HG03196 (cell line): Measurements from ENCODE around the gene SPTBN1.
A peak's percentile ranks its signal among the peaks of the same experiment; 100 is the strongest.
"Not testable (repeated sequence)": the region's sequence is repeated elsewhere in the genome, so short reads cannot be mapped to it uniquely, and the experiment has no call there.

Source experiments
- ATAC-seq: cut with Tn5 transposase; IDR thresholded peaks from one replicate; pipeline ENCODE4 v1.9.1; 2021; ENCODE audit not compliant: unreplicated experiment

SPTBN1 gene

DNA sequence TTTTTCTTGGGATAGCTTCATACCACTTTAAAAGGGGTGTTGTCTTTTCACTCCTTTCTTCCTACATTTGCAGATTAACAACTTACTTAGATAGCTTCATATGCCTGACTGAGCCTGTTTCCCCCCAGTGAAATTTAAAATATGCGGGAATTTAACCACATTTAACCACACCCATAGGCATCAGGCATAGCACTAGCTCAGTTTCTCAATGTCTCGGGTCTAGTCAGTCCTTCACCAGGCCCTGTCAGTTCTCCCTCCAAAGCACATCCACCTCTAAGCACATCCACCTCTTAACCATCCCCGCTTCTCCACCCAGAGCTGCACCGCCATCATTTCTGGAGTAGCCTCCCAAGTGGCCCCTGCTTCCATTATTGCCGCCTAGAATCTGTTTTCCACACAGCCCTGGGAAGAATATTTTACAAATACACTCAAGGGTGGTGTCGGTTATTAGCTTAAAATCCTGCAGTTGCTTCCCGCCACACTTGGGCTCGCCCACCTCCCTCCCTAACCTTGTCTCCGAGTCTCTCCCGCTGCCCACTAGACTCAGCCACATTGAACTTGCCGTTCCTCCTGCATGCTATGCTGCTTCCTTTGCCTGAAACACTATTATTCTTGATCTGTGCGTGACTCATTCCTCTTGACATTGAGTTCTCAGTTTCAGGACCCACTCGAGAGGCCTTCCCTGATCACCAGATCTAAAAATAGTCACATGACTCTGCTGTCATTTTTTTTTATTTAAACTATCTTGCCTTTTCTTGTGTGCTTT lies 68.3 kb downstream of the SPTBN1 start:
- peak; percentile 72 for ATAC-seq

DNA sequence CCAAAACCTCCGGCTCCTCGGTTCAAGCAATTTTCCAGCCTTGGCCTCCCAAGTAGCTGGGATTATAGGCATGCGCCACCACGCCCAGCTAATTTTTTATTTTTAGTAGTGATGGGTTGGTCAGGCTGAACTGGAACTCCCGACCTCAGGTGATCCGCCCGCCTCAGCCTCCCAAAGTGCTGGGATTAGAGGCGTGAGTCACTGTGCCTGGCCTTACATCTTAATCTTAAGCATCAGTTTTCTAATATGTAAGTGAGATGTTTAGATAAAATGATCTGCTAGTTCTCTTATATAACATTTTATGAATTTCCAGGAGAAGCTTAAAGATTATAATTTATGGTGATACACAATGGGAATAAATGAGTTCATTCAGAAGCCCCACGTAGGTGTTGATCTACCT lies 69.2 kb downstream of the SPTBN1 start:
- ATAC-seq, result no peak

DNA sequence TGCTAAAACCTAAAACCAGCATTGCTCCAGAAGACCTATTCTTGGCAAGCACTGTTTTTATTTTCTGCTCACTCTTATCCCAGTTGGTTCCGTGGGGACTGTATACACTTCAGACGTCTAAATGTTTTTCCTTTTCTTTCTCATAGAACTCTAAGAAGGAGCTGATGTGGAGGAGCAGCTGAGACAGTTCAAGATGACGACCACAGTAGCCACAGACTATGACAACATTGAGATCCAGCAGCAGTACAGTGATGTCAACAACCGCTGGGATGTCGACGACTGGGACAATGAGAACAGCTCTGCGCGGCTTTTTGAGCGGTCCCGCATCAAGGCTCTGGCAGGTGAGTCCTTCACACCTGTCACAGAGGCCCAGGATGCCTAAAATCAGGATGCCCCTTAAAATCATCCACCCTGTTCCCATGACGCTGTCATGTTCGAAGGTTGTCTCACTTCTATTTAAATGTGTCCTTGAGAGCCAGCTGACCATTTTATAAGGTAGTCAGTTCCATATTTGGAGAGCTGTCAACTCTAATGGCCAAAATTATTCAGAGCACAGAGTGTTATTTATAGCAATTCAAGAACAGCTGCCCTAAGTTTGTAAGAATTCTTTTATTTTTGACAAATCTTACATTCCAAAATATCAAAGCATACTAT lies 70.2 kb downstream of the SPTBN1 start:
- ATAC-seq, result no peak

DNA sequence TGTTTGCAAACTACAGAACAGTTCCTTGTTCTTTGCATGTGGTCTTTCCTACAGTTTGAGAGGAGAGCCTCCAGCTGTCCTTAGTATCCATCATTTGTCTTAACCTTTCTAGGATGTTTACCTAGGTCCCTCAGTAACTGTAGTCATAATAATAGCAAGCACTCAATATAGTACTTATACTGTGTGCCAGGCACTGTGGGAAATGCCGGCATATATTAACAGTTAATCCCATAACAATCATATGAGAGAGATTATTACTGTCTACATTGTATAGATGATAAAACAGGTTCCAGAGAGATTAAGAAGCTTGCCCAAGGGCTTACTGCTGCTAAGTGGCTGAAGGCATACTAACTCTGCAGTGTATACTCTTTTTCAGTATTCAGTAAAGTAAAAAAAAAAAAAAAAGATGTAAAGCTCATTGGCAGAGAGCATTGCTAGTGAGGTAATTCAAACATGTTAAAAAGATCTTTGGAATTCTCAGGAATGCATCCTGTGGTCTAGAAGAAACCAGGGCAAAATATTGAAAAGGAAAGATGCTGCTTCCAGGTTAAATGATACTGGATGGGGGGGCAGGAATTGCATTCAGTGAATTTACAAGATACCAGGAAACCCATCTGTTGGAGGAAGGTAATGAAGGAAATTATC lies 72.3 kb downstream of the SPTBN1 start:
- ATAC-seq, result no peak

DNA sequence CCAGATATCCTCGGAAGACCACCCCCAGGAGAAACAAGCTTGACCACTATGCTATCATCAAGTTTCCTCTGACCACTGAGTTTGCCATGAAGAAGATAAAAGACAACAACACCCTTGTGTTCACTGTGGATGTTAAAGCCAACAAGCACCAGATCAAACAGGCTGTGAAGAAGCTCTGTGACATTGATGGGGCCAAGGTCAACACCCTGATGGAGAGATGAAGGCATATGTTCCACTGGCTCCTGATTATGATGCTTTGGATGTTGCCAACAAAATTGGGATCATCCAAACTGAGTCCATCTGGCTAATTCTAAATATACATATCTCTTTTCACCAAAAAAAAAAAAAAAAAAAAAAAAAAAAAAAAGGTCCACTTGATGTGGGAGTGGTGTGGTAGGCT lies 73.4 kb downstream of the SPTBN1 start:
- not testable (repeated sequence) for ATAC-seq

DNA sequence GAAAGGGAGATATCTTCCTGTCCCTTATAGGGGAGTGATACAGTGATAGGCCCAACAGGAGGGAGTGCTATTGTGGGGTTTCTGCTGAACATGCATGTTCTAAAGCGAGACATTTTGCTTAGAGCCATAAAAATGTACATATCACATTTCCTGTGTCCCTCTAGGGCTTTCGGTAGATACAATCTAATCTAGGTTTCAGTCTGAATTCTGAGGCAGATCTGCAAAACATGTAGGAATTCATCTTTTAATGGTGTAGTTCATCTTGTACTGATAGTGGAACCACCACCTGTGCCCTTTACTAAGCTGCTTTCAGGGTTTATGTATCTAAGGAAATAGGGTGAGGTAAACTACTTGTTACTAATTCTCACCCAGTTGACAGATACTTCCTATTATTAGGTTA lies 73.8 kb downstream of the SPTBN1 start:
- no peak for ATAC-seq

DNA sequence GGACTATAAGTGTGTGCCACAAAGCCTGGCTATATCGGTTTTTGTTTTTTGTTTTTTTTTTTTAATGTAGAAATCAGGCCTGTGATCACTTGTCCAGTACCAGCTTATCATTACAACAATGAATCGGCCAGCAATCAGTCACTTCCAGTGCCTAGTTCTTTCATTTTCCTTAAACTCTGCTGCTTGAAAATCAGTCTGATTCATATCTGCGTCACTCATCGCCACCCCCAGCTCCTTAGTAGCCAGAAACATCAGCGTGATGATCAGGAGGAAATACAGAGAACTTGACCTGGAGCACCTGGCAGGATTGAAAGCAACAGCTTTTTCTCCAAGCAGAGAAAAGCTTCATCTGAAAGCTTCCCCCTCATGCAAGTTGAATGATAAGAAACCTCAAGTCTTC lies 75.4 kb downstream of the SPTBN1 start:
- no peak for ATAC-seq

DNA sequence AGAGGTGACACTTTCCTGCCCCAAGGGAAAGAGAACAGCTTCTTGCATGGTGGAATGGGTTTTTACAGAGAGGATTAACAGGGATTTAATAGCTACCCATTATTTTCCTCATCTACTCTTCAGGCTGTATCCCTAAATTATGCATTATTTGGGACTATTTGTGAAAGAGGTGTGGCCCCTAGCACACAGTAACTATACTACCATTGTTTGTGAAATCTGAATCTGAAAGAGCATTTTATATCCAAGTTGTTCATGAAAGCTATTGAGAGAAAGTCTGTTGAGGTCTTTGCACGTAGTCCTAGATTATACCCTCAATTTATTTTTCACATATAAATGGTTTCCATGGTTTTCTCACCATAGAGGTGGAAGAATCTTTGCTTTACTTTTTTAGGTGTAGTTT lies 78.1 kb downstream of the SPTBN1 start:
- ATAC-seq, result no peak

DNA sequence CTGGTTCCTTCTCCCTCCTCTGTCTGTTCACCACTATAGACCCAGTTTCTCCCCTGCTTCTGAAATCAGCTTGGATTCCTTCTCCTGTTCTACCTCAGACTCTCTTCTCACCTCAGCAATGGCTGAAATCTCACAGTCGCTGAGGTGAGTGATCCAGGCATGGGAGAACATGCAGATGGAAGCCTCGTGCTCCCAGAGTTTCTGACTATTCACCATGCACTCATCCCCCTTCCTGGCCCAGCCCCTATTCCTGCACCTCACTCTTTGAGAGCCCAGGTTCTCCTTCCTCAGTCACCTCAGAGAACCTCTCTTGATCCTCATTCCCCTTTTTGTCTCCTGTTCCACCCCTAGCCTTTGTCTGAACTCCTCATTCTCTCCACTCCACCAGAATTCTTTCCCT lies 78.5 kb downstream of the SPTBN1 start:
- no peak for ATAC-seq

DNA sequence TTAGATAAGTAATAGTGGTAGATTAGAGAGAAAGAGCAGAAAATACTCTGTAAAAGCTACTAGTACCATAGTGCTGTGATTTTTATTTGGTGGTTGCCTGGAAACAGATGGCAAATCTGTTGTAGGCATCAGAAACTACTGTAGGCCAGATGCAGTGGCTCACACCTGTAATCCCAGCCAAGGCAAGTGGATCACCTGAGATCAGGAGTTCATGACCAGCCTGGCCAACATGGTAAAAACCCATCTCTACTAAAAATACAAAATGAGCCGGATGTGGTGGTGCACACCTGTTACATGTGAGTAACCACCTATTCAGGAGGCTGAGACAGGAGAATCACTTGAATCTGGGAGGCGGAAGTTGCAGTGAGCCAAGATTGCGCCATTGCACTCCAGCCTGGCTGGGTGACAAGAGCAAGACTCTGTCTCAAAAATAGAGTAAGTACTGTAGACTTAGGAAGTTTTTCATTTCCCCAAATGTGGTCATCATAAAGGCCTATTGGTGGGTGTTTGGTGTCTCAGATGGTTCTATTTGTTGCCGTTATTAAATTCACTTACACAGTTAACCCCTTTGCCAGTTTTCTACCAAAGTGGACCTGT lies 79.6 kb downstream of the SPTBN1 start:
- ATAC-seq, result no peak

DNA sequence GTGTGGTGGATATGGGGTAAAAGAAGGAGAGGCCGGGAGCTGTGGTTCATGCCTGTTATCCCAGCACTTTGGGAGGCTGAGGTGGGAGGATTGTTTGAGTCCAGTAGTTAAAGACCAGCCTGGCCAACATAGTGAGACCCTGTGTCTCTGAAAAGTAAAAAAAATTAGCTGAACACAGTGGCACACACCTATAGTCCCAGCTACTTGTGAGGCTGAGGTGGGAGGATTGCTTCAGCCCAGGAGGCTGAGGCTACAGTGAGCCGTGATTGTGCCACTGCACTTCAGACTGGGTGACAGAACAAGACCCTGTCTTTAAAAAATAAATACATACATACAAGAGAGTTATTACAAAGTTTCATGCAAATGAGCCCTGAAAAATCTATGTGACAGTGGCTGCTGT lies 80.6 kb downstream of the SPTBN1 start:
- ATAC-seq, result no peak

DNA sequence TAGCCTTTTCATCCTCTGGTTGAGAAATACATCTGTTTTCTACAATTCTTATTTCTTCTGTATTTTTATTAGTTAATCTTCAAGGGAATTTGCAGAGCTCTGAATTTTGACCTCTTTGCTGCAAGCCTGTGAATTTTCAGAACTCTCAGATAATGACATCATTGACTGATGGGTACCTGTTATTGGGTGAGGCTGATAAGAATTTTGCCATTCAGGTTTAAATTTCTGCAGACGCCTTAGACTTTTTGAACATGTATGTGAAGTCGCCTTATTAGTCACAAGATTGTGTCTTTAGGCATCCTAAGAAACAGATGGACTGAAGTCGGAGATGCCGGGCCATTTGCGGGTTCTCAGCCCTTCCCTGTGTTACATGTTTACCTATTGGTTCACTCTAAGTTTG lies 82.4 kb downstream of the SPTBN1 start:
- no peak for ATAC-seq

DNA sequence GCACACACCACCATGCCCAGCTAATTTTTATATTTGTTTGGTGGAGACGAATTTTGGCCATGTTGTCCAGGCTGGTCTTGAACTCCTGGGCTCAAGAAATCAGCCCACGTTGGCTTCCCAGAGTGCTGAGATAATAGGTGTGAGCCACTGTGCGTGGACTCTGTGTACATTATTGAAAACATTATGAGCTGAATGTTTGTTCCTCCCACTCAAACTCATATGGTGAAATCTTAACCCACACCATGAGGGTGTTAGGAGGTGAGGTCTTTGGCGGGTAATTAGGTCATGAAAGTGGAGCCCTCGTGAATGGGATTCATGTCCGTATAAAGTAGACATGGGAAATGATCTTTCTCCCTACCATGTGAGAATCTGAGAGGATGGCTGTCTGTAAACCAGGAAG lies 83.6 kb downstream of the SPTBN1 start:
- no peak for ATAC-seq

DNA sequence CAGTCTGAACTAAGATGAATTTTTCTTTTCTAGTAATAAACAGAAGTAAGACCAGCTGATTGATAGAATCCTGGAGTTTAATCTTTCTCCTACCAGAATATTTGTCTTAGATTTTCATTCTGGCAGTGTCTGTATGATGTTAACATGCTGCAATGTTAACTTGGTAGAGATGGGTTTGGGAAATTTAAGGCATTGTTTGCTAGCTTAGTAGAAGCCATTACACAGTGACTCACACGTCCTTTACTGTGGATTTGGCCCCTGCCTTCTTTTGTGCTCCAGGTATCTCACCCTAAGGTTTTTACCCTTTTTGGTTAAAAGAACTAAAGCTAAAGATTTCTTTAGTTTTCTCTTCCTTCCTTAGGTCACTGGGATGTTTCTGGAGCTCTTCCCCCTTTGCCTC lies 84.1 kb downstream of the SPTBN1 start:
- no peak for ATAC-seq

DNA sequence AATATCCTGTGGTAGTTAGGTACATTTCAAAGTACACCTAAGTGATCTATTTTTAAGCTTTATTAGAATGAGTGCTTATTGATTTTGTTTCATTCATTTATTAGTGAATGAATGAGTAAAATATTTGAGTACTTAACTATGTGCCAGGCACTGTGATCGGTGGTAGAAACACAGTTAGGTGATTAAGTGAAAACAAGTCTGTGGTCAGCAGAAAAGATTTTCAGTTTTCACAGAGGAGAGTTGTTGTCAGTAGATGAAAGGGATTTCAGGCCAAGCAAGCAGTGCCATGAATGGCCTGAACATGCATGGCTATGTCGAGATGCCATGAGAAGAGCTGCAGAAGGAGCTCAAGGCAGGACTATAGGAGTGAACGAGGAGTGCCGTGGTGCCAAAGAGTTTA lies 85.9 kb downstream of the SPTBN1 start:
- ATAC-seq, result no peak

DNA sequence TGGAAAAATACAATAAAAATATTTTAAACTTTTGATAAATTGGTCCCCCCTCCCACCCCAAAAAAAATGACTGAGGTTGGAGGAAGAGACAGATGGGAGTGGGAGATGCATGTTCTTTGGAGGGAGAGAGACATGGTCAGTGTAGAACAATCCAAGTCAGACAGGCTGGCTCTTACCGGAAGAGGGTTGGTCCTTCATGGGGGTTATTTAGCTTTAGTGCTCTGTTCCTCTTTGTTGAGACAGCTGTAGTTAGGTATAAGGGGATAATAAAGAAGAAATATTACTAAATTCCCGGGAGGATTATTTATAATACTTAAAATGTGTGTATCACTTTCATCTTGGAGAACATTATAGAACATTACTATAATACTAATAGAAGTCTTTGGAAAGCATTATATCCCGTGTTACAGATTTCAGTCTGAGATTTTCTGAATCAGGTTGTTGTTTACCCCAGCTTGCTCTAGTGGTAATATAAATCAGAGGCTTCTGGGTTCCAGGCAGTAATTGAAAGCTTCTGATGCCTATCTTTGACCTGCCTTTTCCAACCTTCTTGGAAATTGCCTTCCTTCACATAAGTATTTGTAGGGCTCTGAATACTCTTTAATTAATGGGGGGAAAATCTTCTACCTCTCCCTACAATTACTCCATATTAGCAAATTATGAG lies 87.7 kb downstream of the SPTBN1 start:
- ATAC-seq, result no peak

DNA sequence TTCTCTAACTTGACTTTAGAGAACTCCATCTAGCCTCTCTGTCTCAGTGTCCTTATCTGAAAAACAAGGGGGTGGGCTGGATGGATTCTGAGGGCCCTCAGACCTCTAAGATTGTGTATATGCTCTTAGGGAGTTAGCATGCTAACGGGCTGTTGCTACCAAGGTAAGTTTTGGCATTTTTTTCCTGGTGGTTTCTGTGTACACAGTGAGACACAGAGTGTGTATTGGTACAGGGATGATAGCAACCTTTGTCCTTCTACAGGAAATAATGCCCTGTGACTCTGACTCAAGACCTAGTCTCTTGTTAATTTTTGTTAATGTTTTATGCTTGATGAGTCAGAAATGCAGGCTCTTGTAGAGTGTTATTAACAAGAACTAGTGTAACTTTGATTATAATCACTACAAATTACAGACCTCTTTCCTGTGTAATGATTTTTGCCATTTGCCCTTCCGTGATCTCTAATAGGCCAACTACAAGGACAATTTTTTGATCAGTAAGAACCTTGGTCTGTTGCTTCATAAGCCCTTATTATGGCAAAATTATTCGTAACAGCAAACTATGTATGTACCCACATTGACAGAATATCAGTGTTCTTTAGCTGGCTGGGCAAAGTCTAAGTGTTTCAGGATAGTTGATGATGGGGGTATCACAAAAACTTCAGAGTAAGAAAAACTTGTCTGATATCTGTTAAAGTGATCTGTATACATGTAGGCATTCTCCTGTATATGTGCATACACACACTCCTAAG lies 89.7 kb downstream of the SPTBN1 start:
- peak; percentile 69 for ATAC-seq

DNA sequence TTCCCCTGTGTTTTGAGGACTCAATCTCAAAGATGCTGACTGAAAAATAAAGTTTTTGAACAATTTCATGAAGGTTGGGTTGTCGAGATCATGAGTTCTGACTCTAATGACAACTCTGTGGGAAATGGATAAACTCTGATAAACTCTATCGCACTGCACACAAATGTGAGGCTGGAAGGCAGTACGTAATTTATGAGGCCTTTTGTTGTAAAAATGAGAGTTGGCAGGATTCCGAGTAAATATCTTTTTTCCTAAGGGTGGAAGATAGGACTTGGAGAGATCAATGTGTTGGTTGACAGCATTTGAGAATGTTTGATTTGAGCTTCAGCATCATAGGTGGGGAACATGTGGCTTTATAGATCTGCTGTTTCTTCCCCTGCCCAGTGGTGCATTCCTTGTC lies 90.4 kb downstream of the SPTBN1 start:
- ATAC-seq, result no peak

DNA sequence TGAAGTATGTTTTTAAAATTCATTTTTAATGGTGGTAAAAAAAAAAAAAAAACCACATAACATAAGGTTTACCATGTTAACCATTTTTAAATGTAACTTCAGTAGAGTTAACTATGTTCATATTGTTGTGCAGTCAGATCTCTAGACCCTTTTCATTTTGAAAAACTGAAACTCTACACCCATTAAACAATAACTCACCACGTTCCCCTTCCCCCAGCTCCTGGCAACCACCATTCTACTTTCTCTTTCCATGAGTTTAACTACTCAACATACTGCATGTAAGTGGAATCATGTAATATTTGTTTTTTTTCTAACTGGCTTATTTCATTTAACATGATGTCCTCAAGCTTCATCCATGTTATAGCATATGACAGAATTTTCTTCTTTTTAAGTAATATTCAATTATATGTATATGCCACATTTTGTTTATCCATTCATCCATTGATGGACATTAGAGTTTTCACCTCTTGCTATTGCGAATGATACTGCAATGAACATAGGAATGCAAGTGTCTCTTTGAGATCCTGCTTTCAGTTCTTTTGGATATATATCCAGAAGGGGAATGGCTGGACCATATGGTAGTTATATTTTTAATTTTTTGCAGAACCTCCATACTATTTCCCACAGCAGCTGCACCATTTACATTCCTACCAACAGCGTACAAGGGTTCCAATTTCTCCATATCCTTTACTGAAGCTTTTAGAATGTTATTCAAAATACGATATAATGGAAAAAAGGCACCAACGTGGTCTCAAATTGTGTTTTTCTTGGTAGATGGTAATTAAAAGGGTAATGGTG lies 91.0 kb downstream of the SPTBN1 start:
- peak; percentile 47 for ATAC-seq

DNA sequence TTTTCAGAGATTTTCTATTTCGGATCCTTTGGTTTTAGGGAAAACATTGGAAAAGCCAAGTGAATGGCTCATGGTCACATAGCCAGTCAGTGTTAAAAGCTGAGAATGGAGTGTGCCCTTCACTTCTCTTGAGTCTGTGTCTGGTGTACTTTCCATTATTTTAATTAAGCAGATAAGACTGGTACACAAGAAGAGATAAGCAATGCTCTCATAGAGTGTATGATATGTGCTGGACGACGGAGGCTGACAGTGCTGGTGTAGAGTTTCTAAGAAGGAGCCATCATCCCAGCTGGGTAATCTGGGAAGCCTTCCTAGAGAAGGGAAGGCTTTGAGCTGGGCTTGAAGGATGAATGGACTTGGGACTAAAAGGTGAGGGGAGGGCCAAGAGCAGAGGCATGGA lies 93.3 kb downstream of the SPTBN1 start:
- no peak for ATAC-seq
